Measurements from ENCODE around the gene VTI1A.

DNA sequence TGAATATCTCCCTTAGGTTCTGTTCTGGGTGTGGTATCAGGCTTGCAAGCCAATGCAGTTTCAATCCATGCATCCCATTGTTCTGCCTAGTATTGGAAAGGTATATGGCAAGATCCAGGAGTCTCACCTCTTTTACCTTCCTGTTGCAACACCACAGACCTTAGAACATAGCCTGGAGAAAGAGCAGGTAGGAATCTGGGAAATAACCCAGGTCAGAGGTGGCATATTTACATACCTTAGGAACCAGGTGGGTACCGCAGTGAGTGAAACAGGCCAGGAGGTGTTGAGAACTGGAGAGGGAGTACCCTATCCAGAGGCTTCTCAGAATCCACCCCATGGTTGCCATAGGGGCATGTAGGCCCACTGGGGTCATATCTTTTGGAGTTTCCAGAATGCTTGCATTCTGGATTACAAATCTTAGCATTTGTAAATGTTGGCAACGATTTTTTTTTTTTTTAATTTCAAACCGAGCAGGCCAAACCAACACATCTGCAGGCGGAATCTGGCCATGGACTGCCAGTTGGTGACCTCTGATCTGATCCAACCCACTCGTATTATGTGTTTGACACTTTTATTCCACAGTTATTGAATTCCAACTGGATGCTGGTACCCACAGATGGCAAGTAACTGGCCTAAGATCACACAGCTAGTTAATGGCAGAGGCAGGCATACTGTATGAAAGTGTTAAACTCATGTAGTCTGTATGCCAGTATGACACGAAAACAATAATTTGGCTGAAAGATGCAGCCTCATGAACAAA lies 322.8 kb downstream of the VTI1A start:
- TF ChIP-seq CREB1 (CRISPR knock-in tag; IDR thresholded peaks at IDR 0.05; ENCODE audit: low read depth) = no peak
- TF ChIP-seq, protein P1, sequence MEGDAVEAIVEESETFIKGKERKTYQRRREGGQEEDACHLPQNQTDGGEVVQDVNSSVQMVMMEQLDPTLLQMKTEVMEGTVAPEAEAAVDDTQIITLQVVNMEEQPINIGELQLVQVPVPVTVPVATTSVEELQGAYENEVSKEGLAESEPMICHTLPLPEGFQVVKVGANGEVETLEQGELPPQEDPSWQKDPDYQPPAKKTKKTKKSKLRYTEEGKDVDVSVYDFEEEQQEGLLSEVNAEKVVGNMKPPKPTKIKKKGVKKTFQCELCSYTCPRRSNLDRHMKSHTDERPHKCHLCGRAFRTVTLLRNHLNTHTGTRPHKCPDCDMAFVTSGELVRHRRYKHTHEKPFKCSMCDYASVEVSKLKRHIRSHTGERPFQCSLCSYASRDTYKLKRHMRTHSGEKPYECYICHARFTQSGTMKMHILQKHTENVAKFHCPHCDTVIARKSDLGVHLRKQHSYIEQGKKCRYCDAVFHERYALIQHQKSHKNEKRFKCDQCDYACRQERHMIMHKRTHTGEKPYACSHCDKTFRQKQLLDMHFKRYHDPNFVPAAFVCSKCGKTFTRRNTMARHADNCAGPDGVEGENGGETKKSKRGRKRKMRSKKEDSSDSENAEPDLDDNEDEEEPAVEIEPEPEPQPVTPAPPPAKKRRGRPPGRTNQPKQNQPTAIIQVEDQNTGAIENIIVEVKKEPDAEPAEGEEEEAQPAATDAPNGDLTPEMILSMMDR (conservative IDR thresholded peaks at IDR 0.05; ENCODE audit: low read depth in 2 of 2) = no peak
- TF ChIP-seq POLR2AphosphoS5 (IDR thresholded peaks at IDR 0.05; ENCODE audit: low read depth) = no peak
- TF ChIP-seq ZNF331 (CRISPR knock-in tag; IDR thresholded peaks at IDR 0.05; ENCODE audit: low read depth) = no peak
